ENCODE measurements around the gene KRT27.

KRT27 gene

GRCh38 chr17:40806131-40806530 lies 23.8 kb upstream of the KRT27 start:
- DNase-seq, result no peak

GRCh38 chr17:40803617-40804082 lies 21.3 kb upstream of the KRT27 start:
- DNase-seq, result peak; percentile 74

- DNase-seq, result no peak
Measured at GRCh38 chr17:40801157-40801556, 18.8 kb upstream of the KRT27 start.

- no peak for DNase-seq
Measured at GRCh38 chr17:40800381-40800780, 18.0 kb upstream of the KRT27 start.

GRCh38 chr17:40799859-40800258 lies 17.5 kb upstream of the KRT27 start, which contains the start of gene KRT28:
KRT28 (minus strand) TSS chr17:40799959; CDS start chr17:40799893, 66 bp downstream.
- no peak for DNase-seq

GRCh38 chr17:40796846-40797245 lies 14.5 kb upstream of the KRT27 start:
- no peak for DNase-seq

GRCh38 chr17:40795019-40795667 lies 12.8 kb upstream of the KRT27 start:
- DNase-seq, result no peak

GRCh38 chr17:40794466-40794865 lies 12.1 kb upstream of the KRT27 start:
- no peak for DNase-seq

GRCh38 chr17:40793832-40794231 lies 11.5 kb upstream of the KRT27 start:
- no peak for DNase-seq

- DNase-seq, result no peak
Measured at GRCh38 chr17:40791787-40792436, 9.6 kb upstream of the KRT27 start.

- no peak for DNase-seq
Measured at GRCh38 chr17:40791111-40791510, 8.8 kb upstream of the KRT27 start.

- DNase-seq, result no peak
Measured at GRCh38 chr17:40779181-40779909, 3.0 kb downstream of the KRT27 start.

- no peak for DNase-seq
Measured at GRCh38 chr17:40778461-40778860, 3.9 kb downstream of the KRT27 start.

- no peak for DNase-seq
Measured at GRCh38 chr17:40777971-40778370, 4.4 kb downstream of the KRT27 start.

GRCh38 chr17:40777459-40777858 lies 4.9 kb downstream of the KRT27 start:
- no peak for DNase-seq

GRCh38 chr17:40775945-40776344 lies 6.4 kb downstream of the KRT27 start:
- no peak for DNase-seq

- DNase-seq, result no peak
Measured at GRCh38 chr17:40772101-40772500, 10.2 kb downstream of the KRT27 start, which contains the start of gene KRT26. KRT26 (minus strand) TSS chr17:40772201; CDS start chr17:40772113, 88 bp downstream.

GRCh38 chr17:40765657-40766056 lies 16.7 kb downstream of the KRT27 start:
- no peak for DNase-seq

- no peak for DNase-seq
Measured at GRCh38 chr17:40763752-40764151, 18.6 kb downstream of the KRT27 start.

GRCh38 chr17:40760105-40761016 lies 22.0 kb downstream of the KRT27 start:
- DNase-seq, result no peak

GRCh38 chr17:40755231-40755630 lies 27.1 kb downstream of the KRT27 start, which contains the start of gene KRT25:
KRT25 (minus strand) TSS chr17:40755331; CDS start chr17:40755271, 60 bp downstream.
- DNase-seq, result no peak

GRCh38 chr17:40753804-40754203 lies 28.5 kb downstream of the KRT27 start:
- DNase-seq, result no peak
